CD4-positive, alpha-beta T cell (primary cell): ENCODE data around the gene ACMSD. TPM values are rescaled to one million over a fixed set of nuclear protein-coding genes. Genes with fewer than 3 reads are reported as not detected.

ENCODE experiments used
- ATAC-seq: fragments of 200-7000 bp; cut with Tn5 transposase; one replicate; pipeline ENCODE4 v1.10.0; 2022; ENCODE audit warnings: mild to moderate bottlenecking; ENCODE audit not compliant: poor library complexity
- CTCF ChIA-PET: fragments of 350-600 bp; sonication (Branson Sonifier 250); formaldehyde crosslinking; loops from one replicate; lab custom pipeline; 2021; ENCODE audit warnings: antibody characterized with exemption, inconsistent platforms; lab: Charles Lee
- POLR2A ChIA-PET: fragments of 350-600 bp; sonication (Branson Sonifier 250); formaldehyde crosslinking; loops from one replicate; lab custom pipeline; 2021; ENCODE audit warnings: antibody characterized with exemption, inconsistent platforms; lab: Charles Lee
- DNase-seq, 14 experiments: peaks; one replicate each; pipeline ENCODE4 v3.0.0-alpha.2; 2013 to 2020; ENCODE audit warnings: mixed read lengths in 2 of 14
- H3K27ac ChIP-seq, 2 donors: one replicate each; pipeline versions ENCODE4 v1.5.1 to v1.7.0; 2013; ENCODE audit warnings: low read length in 2 of 2, low read depth in 1 of 2, mild to moderate bottlenecking in 1 of 2
- H3K27me3 ChIP-seq, 2 experiments: 1 replicate in 1 of 2; 2 replicates in 1 of 2; pipeline versions ENCODE4 v1.6.1 to v1.7.0; 2013; ENCODE audit warnings: low read length in 2 of 2, control low read depth in 1 of 2, mild to moderate bottlenecking in 1 of 2, moderate library complexity in 1 of 2; ENCODE audit not compliant: insufficient read depth in 2 of 2, control insufficient read depth in 1 of 2
- H3K36me3 ChIP-seq: one replicate; pipeline ENCODE4 v1.6.1; 2013; ENCODE audit warnings: low read length, control low read depth; ENCODE audit not compliant: insufficient read depth
- H3K4me1 ChIP-seq: one replicate; pipeline ENCODE4 v1.6.1; 2013; ENCODE audit warnings: low read length, control low read depth; ENCODE audit not compliant: insufficient read depth
- H3K4me3 ChIP-seq: one replicate; pipeline ENCODE4 v1.5.1; 2013; ENCODE audit warnings: mild to moderate bottlenecking, low read length, moderate library complexity
- H3K9me3 ChIP-seq, 2 experiments: 1 replicate in 1 of 2; 2 replicates in 1 of 2; pipeline versions ENCODE4 v1.6.1 to v1.7.0; 2013; ENCODE audit warnings: low read length in 2 of 2, mild to moderate bottlenecking in 2 of 2, control low read depth in 1 of 2, moderate library complexity in 1 of 2; ENCODE audit not compliant: control insufficient read depth in 1 of 2, insufficient read depth in 1 of 2
- H3K27ac Mint-ChIP-seq: one replicate; pipeline ENCODE4 v1.8.0; 2020; ENCODE audit warnings: mixed read lengths
- H3K27me3 Mint-ChIP-seq: one replicate; pipeline ENCODE4 v1.8.0; 2021; ENCODE audit warnings: mixed read lengths
- H3K36me3 Mint-ChIP-seq: one replicate; pipeline ENCODE4 v1.8.0; 2021; ENCODE audit warnings: low read depth, mixed read lengths
- H3K4me1 Mint-ChIP-seq: one replicate; pipeline ENCODE4 v1.8.0; 2021; ENCODE audit warnings: low read depth, mixed read lengths
- H3K4me3 Mint-ChIP-seq: one replicate; pipeline ENCODE4 v1.8.0; 2020; ENCODE audit warnings: mild to moderate bottlenecking, mixed read lengths
- H3K9me3 Mint-ChIP-seq: one replicate; pipeline ENCODE4 v1.8.0; 2020; ENCODE audit warnings: mixed read lengths
- CTCF ChIP-seq: fragments of 200-600 bp; IDR thresholded peaks from one replicate; pipeline ENCODE4 v1.8.0; 2022; ENCODE audit warnings: antibody characterized with exemption, mild to moderate bottlenecking
- intact Hi-C, 2 experiments: fragments of 100-400 bp; cut with DNase I in 1 of 2; cut with micrococcal nuclease in 1 of 2; formaldehyde crosslinking; loops; one replicate each; pipeline versions ENCODE4 v1.15.1 to v1.9.0; 2023 to 2025; cut with DNase I, micrococcal nuclease
- total RNA-seq, 174 experiments: library from RNA in 2 of 174; stranded (reverse) in 2 of 174; gene quantifications; one replicate each; pipeline ENCODE4 v1.2.3 and lab custom pipeline; 2021 to 2026

Gene ACMSD
- total RNA-seq, 2 experiments from 2014 or later: not detected

GRCh38 chr2:134852518-134852917 is 14.1 kb downstream of the ACMSD start:
- ATAC-seq (no peak), DNase-seq (no peak)
- POLR2A ChIA-PET: no interaction called here
- CTCF ChIA-PET: no interaction called here
- no peak overlapping the region for H3K27ac ChIP-seq
- TF ChIP-seq CTCF: no peak
- H3K36me3 ChIP-seq: no peaks in the 10 kb centered on the region
- H3K27ac Mint-ChIP-seq: no peak overlapping the region
- H3K27me3 Mint-ChIP-seq: peaks cover 10% of the 10 kb centered on the region
- H3K4me1 ChIP-seq: no peaks in the 10 kb centered on the region
- no peaks in the 10 kb centered on the region for H3K9me3 ChIP-seq
- H3K4me3 Mint-ChIP-seq: no peak overlapping the region
- H3K4me3 ChIP-seq: no peak overlapping the region
- H3K9me3 Mint-ChIP-seq: no peaks in the 10 kb centered on the region
- H3K27me3 ChIP-seq: no peaks in the 10 kb centered on the region
- intact Hi-C loops: no loop called here
- no peaks in the 10 kb centered on the region for H3K36me3 Mint-ChIP-seq
- H3K4me1 Mint-ChIP-seq: no peaks in the 10 kb centered on the region

GRCh38 chr2:134855709-134856108 is 17.3 kb downstream of the ACMSD start:
- no peaks in the 10 kb centered on the region for H3K9me3 Mint-ChIP-seq
- intact Hi-C loops: no loop called here
- no peak for TF ChIP-seq CTCF
- no peak for ATAC-seq
- no peak overlapping the region for H3K4me3 Mint-ChIP-seq
- H3K4me1 Mint-ChIP-seq: no peaks in the 10 kb centered on the region
- Histone ChIP-seq H3K4me3 (no peak overlapping the region), H3K27me3 (no peaks in the 10 kb centered on the region), H3K27ac (no peak overlapping the region), H3K4me1 (no peaks in the 10 kb centered on the region), H3K9me3 (no peaks in the 10 kb centered on the region), H3K36me3 (no peaks in the 10 kb centered on the region)
- H3K36me3 Mint-ChIP-seq: no peaks in the 10 kb centered on the region
- ChIA-PET CTCF (no interaction called here), POLR2A (no interaction called here)
- no peak overlapping the region for H3K27ac Mint-ChIP-seq
- no peak for DNase-seq
- peaks cover 10% of the 10 kb centered on the region for H3K27me3 Mint-ChIP-seq

GRCh38 chr2:134858245-134858644 is 19.8 kb downstream of the ACMSD start:
- H3K9me3 Mint-ChIP-seq: no peaks in the 10 kb centered on the region
- Histone ChIP-seq H3K27ac (no peak overlapping the region), H3K9me3 (no peaks in the 10 kb centered on the region), H3K4me1 (no peaks in the 10 kb centered on the region), H3K36me3 (no peaks in the 10 kb centered on the region), H3K4me3 (no peak overlapping the region), H3K27me3 (no peaks in the 10 kb centered on the region)
- no peaks in the 10 kb centered on the region for H3K27me3 Mint-ChIP-seq
- ATAC-seq (no peak), DNase-seq (no peak)
- POLR2A ChIA-PET: no interaction called here
- no peaks in the 10 kb centered on the region for H3K36me3 Mint-ChIP-seq
- TF ChIP-seq CTCF: no peak
- intact Hi-C loops: no loop called here
- H3K4me3 Mint-ChIP-seq: no peak overlapping the region
- H3K4me1 Mint-ChIP-seq: no peaks in the 10 kb centered on the region
- CTCF ChIA-PET: no interaction called here
- H3K27ac Mint-ChIP-seq: no peak overlapping the region
